ENCODE measurements around the gene TRPM2. TPM values are rescaled to one million over a fixed set of nuclear protein-coding genes. Genes with fewer than 3 reads are reported as not detected.

Gene TRPM2
- total and polyA plus RNA-seq, 2 of the 4 experiments (the other 2 are of a cell fraction), result not detected

DNA sequence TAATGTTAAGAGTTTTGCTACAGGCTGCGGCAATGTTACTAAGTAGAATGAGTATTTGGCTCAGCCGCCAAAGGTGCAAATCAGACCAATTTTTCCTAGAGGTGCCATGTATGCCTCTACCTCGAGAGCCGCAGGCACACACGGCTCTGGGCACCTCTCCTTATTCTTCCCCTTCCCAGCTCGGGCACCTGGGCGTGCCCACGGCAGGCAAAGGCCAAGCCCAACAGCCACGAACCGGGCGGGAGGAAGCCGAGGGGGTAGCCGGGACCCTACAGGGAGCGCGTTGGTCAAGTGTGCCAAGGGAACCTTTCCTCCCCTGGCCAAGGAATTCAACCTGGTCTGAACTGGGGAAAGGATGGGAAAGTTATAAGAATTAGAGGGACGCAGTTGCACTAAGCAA, 132.9 kb downstream of the TRPM2 start:
- H3K56ac ChIP-seq (ENCODE audit: extremely low read depth, insufficient read depth, low read length), result no peak overlapping the region
- H3K18ac ChIP-seq (ENCODE audit: low read depth, low read length), result no peak overlapping the region
- no peak overlapping the region for H2BK20ac ChIP-seq (ENCODE audit: low read depth, low read length)
- H3K9me3 ChIP-seq (ENCODE audit: control insufficient read depth, insufficient read depth, low read length), result no peaks in the 10 kb centered on the region
- CTCF ChIA-PET, result no interaction called here
- no peak overlapping the region for H3K4ac ChIP-seq (ENCODE audit: low read depth, low read length)
- dilution Hi-C loops (cut with HindIII; ENCODE audit: low sequenced_read_pairs, unreplicated experiment) (no loop called here), in situ Hi-C loops (cut with MboI; ENCODE audit: low sequenced_read_pairs) (no loop called here), intact Hi-C loops (cut with micrococcal nuclease) (loop anchor here (10.0 kb wide), 1 partner anchor 152 kb away; the partner anchor contains the start of gene CFAP410)
- H4K91ac ChIP-seq (ENCODE audit: insufficient read depth, low read depth, low read length), result no peak overlapping the region
- H3K36me3 ChIP-seq (ENCODE audit: control insufficient read depth, insufficient read depth, low read length), result no peaks in the 10 kb centered on the region
- ATAC-seq (ENCODE audit: low read depth) (no peak), DNase-seq (no peak)
- no peaks in the 10 kb centered on the region for H3K79me1 ChIP-seq (ENCODE audit: low read depth in 1 of 2, low read length in 2 of 2)
- no peak overlapping the region for H3K14ac ChIP-seq (replicated peaks; ENCODE audit: low read depth, low read length)
- no peak overlapping the region for H4K8ac ChIP-seq (ENCODE audit: low read depth in 2 of 2, low read length in 2 of 2)
- H3K4me2 ChIP-seq (ENCODE audit: low read depth, low read length), result no peak overlapping the region
- H2BK15ac ChIP-seq (ENCODE audit: low read depth, low read length), result no peak overlapping the region
- no peak overlapping the region for H3K4me3 ChIP-seq (ENCODE audit: insufficient read depth, low read depth, low read length)
- no peaks in the 10 kb centered on the region for H3K9me1 ChIP-seq (ENCODE audit: insufficient read depth, low read length)
- POLR2A ChIA-PET (ENCODE audit: unreplicated experiment), result no interaction called here
- no peaks in the 10 kb centered on the region for H3K4me1 ChIP-seq (ENCODE audit: control insufficient read depth, insufficient read depth, low read length)
- no peak overlapping the region for H3K9ac ChIP-seq (ENCODE audit: low read depth, low read length)
- H3K27ac ChIP-seq (ENCODE audit: insufficient read depth, low read length), result no peak overlapping the region
- BruUV-seq (replicated peaks), result no TSS peak
- no peak overlapping the region for H2AK5ac ChIP-seq (ENCODE audit: low read depth, low read length)
- H4K20me1 ChIP-seq (ENCODE audit: insufficient read depth, low read length), result no peaks in the 10 kb centered on the region
- WGBS, 2 experiments (ENCODE audit: extremely low coverage in 2 of 2, insufficient read length in 1 of 2), result 74% methylated on average over 4 of the region's 16 CpGs; no CpG with 5 or more reads in 1 of the 2 experiments
- no peak overlapping the region for H3K23ac ChIP-seq (ENCODE audit: low read depth, low read length)
- TF ChIP-seq FOS (IDR thresholded peaks at IDR 0.05; ENCODE audit: low read depth, low read length) (no peak), CEBPB (IDR thresholded peaks at IDR 0.05; ENCODE audit: low read depth, low read length) (no peak), BHLHE40 (IDR thresholded peaks at IDR 0.05; ENCODE audit: low read depth, low read length) (no peak), MXI1 (IDR thresholded peaks at IDR 0.05; ENCODE audit: borderline replicate concordance, low read depth, low read length) (no peak), CHD1 (IDR thresholded peaks at IDR 0.05; ENCODE audit: low read depth, low read length) (no peak), MAFK (IDR thresholded peaks at IDR 0.05; ENCODE audit: low read depth, low read length) (no peak), USF2 (IDR thresholded peaks at IDR 0.05; ENCODE audit: low read depth, low read length) (no peak)
- TF ChIP-seq, protein P1, sequence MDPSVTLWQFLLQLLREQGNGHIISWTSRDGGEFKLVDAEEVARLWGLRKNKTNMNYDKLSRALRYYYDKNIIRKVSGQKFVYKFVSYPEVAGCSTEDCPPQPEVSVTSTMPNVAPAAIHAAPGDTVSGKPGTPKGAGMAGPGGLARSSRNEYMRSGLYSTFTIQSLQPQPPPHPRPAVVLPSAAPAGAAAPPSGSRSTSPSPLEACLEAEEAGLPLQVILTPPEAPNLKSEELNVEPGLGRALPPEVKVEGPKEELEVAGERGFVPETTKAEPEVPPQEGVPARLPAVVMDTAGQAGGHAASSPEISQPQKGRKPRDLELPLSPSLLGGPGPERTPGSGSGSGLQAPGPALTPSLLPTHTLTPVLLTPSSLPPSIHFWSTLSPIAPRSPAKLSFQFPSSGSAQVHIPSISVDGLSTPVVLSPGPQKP (IDR thresholded peaks at IDR 0.05; ENCODE audit: borderline replicate concordance, low read depth, low read length), result no peak
- peaks cover 8% of the 10 kb centered on the region for H3K27me3 ChIP-seq (ENCODE audit: control insufficient read depth, insufficient read depth, low read length)
- no peak overlapping the region for H2BK120ac ChIP-seq (ENCODE audit: low read depth, low read length)
- no peak overlapping the region for H4K5ac ChIP-seq (ENCODE audit: low read depth, low read length)
- H2BK5ac ChIP-seq (ENCODE audit: low read depth, low read length, poor library complexity, severe bottlenecking), result no peak overlapping the region
- H2AFZ ChIP-seq (replicated peaks; ENCODE audit: low read length, poor library complexity), result no peak overlapping the region
- no peak overlapping the region for H2AK9ac ChIP-seq (replicated peaks; ENCODE audit: low read depth, low read length, poor library complexity)

Measured in IMR-90 (cell line).